Hematopoietic multipotent progenitor cell treated with erythropoietin and hydrocortisone succinate and interleukin-3 and kit ligand, for 15 days (in vitro differentiated cells): ENCODE results near the gene C20orf204.

ENCODE experiments used
- DNase-seq: peaks from one replicate; pipeline ENCODE4 v3.0.0-alpha.2; 2015; ENCODE audit warnings: low spot score

Gene C20orf204

DNA sequence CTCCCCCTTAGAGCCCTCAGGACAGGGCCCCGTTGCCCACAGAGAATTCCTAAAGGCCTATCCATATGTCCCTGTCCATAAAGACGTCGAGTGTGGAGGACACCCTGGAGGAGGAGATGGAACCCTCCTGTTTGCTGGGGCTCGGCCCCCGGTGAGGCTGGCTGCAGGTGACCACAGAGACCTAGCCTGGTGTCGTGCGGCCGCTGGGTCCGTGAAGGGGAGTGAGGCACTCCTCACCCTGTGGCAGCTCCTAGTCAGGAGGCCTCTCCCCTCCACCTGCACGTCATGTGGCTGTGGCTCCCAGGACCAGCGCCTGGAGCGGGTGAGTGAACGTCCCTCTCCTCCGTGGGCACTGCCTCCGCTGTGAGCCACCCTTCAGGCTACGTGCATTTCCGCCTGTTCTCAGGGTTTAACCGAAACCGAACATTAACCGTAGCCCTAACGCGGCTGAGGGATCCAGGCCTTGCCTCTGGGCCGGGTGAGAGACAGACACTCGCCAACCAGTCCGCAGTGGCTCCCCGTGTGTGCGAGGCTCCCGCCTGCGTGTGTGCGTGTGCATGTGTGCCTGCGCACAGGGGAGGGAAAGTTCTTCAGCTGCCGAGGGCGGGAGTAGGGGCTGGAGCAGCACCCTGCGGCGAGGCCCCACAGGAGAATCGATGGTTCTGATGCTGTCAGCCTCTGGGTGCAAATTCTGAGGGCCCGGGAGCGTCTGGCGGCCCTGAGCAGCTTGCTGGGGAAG lies 21.1 kb downstream of the C20orf204 start:
- no peak for DNase-seq

- peak; percentile 54 for DNase-seq
Observed at GRCh38 chr20:64057628-64058498, 21.9 kb downstream of the C20orf204 start.

- no peak for DNase-seq
Observed at GRCh38 chr20:64058536-64058935, 22.6 kb downstream of the C20orf204 start.

DNA sequence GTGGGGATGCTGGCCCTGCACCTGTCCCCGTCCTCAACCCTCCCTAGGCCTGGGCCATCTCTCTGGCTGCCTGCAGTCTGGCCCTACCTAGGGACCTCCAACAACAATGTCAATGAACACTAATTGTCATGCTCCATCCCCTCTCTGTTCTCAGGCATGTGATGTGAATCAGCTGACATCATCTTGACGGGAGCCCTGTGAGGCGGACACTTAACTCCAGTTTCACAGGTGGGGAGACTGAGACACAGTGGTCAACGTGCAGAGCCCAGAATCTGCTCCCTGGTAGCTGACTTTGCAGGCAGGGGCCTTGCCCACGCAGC lies 26.3 kb downstream of the C20orf204 start:
- DNase-seq: no peak

GRCh38 chr20:64062596-64063388 lies 26.8 kb downstream of the C20orf204 start, which contains the start of gene TCEA2:
TCEA2 (plus strand) TSS chr20:64063198; CDS start chr20:64063313, 115 bp downstream.
- DNase-seq: peak; percentile 85

GRCh38 chr20:64063389-64064144 lies 27.6 kb downstream of the C20orf204 start:
- DNase-seq: no peak

- no peak for DNase-seq
Observed at GRCh38 chr20:64064145-64064698, 28.2 kb downstream of the C20orf204 start.

DNA sequence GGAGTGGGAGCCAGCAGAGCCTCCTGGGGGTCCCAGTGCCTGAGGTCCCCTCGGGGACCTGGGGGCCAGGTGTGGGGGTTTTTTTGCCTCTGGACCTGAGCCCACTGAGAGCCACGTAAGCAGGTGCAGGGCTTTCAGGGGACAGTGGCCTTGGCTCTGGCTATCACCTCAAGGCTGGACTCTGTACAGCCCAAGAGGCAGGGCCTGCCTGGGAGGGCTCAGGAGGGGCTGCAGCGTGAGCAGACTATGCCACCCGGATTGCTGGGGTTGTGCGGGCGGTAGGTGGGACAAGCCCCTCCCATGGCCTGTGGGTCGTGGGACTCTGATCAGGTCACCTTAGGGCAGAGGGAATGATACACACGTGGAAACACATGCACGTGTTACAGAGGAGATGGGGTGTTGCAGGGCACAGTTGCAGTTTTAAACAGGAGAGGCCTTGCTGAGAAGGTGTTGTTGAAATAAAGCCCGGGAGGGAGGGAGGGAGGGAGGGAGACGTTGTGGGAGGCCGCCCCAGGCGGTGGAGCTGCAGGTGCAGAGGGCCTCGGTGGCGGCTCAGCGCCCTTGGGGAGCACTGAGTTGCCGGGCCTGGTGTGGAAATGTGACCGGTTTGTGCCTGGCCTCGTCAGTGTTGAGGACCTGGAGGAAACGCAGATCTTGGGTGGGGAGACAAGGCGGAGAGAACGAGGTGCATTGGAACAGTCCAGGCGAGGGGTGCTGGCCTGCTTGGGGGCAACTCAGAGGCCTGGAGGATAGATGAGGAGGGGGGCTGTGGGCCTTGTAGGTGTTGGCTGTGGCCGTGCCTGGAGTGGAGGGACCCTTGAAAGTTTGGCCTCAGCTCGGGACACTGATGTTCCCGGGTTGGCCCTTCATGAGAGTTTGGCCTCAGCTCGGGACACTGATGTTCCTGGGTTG lies 29.3 kb downstream of the C20orf204 start:
- no peak for DNase-seq

DNA sequence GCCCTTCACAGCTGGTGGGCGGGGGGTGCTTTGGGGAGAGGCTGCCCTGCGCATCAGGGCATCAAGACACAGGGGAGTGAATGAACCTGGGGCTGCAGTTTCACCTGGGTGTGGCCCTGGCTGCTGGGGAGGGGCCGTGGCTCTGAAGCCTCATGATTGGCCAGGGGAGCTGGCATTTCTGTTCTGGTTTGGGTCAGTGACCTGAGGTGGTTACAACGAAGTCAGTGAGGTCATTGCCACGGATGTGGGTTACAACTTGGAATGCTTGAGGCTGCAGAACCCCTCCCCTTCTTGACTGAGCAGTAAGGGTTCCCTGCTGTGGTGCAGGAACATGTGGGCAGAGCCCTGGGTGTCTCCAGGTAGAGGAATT lies 30.0 kb downstream of the C20orf204 start:
- no peak for DNase-seq

- DNase-seq: no peak
Observed at GRCh38 chr20:64067005-64067632, 31.1 kb downstream of the C20orf204 start.

DNA sequence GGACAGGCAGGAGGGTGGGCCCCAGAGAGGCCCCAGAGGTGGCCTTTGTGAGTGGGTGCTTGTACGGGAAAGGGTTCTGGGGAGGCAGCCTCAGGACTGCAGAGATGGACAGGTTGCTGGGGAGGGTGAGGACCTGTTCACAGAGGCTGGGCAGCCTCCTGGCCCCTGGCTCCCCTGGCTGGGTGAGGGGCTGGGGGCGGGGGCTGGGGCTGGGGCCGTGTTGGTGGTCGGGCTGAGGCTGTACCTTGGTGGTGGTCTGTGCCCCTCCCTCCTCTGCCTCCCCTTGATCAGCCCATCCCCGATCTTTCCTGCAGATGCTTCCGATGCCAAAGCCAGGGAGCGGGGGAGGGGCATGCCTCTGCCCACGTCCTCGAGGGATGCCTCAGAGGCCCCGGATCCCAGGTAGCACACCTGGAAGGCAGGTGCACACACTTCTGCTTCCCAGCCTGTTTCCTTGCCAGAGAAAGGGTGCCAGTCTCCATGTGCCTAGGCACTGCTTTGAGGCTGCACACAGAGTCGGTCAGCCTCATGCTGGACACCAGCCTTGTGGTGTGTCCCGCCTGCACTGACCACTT lies 31.8 kb downstream of the C20orf204 start:
- DNase-seq: no peak

GRCh38 chr20:64068386-64069208 lies 32.6 kb downstream of the C20orf204 start:
- DNase-seq: no peak

- DNase-seq: no peak
Observed at GRCh38 chr20:64069209-64069613, 33.2 kb downstream of the C20orf204 start.

GRCh38 chr20:64069614-64070243 lies 33.7 kb downstream of the C20orf204 start:
- no peak for DNase-seq

- DNase-seq: no peak
Observed at GRCh38 chr20:64070244-64070993, 34.4 kb downstream of the C20orf204 start.

DNA sequence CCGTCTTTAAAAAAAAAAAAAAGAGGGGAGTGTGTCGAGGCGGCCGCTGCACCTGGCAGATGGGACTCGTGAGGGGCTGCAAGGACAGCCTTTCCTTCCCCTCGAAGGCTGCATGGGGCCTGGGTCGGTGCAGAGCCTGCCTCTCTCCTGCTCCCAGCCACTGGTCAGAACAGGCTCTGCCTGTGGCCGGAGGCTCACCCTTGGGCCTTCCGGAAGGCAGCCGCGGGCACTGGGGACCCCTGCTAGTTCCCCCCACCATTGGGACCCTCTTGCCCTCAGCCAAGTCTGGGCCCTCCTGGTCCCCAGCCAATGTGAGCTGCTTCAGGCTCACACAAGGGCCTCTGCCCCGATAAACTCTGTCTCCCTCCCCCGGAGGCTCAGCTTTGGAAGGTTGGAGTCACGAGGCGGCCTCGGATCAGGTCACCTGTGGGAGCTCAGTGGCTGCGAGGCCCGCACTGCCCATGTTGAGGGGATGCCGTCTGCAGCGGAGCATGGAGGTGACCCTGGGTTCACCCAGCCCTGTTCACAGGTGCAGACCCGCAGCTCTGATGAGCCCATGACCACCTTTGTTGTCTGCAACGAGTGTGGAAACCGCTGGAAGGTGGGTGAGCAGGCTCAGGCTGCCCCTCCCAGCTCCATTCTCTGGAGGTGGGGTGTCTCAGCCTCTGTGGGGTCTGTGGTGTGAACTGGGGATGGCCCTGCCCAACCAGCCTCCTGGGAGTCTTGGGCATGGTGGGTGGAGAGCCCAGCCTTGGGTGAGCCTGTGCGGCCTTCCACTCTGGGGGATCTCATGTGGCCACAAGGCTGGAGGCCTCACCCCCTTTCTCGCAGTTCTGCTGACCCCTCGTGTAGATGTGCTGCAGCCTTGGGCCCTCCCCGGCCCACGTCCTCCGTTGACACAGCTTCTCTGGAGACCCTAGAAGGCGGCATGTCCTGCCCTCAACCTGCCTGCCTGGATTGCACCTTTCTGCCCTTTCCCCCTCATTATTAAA lies 35.7 kb downstream of the C20orf204 start:
- no peak for DNase-seq
